IPS-18c (cell line): ENCODE measurements around the gene RETN.

Source experiments
- H3K4me3 ChIP-seq: 2 replicates; pipeline ENCODE4 v1.7.0; 2013; ENCODE audit warnings: low read depth, mild to moderate bottlenecking, low read length, moderate library complexity; ENCODE audit not compliant: insufficient read depth
- H3K9me3 ChIP-seq: one replicate; pipeline ENCODE4 v1.6.1; 2013; ENCODE audit warnings: mild to moderate bottlenecking, low read length, moderate library complexity; ENCODE audit not compliant: control insufficient read depth, insufficient read depth

RETN gene, protein sequence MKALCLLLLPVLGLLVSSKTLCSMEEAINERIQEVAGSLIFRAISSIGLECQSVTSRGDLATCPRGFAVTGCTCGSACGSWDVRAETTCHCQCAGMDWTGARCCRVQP

DNA sequence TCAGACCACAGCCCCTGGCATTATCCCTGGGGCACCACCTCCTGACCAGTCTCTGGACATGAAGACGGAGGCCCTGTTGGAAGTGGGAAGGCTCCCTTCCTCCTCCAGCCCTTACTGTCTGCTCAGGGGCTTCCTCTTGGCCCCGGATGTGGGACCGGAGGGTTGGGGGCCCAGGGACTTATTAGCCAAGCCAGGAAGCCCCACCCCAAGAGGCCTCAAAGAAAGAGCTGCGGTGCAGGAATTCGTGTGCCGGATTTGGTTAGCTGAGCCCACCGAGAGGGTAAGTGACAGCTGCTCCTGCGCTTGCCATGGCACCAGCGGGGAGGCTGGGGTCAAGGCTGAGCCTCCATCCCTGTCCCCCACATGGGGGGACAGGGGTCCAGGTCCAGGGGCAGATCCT, at the start of gene RETN:
RETN (plus strand) TSS at position 208 of the 400 bp plus-strand sequence. CDS start 278 bp downstream, outside the sequence.
- H3K9me3 ChIP-seq = no peaks in the 10 kb centered on the region
- peak within 1 kb of the TSS; percentile 71 for H3K4me3 ChIP-seq

DNA sequence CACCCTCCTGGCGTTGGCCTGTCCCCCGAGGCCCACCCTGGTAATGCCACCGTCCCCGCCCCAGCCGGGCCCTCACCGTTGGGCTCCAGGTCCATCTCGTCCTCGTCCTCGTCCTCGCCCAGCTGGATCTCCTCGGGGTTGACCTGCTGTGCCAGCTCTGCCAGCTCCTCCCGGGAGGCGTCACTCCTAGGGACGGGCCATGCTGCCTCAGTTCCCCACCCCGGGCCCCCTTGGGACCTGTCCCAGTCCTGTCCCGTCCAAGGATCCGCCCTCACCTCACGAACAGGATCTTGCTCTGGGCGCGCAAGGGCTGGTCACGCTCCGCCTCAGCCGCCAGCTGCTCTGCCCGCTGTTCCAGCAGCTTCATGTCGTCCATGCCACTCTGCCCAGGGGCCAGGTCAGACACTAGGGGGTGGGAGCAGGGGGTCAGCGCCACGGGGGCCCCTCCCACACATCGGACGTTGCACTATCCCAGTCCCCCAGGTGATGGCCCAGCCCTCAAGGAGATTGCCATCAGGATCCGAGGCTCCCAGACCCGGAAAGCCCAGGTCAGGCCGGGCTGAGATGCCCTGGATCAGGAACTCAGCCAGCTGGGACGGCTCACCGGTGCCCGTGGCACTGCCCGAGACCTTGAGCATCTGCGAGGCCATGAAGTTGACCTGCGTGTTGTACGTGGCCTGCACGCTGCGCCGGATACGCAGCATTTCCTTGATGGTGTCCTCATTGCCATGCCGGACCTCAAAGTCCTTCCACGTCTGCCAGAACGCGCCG, 49.0 kb upstream of the RETN start:
- H3K4me3 ChIP-seq = no peak overlapping the region
- no peaks in the 10 kb centered on the region for H3K9me3 ChIP-seq

DNA sequence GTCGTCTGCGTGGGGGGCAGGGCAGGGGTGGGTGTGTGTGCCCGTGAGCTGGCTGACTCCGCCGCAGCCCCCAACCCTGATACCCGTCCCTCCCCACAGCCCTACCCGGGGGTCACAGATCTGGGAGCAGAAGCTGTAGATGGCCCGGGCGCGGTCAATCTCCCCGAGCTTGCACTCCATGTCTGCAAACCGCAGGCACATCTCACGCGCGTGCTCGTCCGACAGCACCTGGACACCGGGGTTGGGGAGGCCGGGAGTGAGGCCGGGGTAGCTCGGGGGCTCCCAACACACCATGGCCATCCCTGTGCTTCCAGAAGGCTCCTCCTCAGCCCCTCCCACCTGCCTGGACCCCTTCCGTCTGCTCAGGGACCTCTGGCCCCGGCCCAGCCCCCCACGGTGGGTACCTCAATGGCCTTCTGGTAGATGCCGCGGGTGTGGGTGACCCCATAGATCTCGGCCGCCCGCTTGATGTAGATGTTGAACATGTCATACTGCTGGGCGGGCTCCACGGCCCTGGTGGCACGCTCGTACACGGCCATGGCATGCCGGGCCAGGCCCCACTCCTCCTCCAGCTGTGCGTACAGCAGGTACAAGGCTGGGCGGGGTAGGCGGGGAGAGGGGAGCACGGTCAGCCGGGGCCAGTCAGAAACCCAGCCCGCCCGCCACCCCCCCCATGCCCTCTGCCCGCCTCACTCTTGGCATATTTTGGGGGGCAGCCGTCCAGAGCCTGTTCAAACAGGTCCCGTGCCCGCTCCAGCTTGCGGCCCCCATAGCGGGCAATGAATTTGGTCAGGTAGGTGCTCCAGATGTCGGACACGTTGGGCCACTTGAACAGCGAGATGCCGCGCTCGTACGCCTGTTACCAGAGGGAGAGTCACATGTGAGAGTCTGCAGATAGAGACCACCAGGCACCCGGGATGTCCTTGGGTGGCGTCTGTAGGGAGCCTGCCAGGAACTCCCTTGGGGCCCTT, 48.1 kb upstream of the RETN start:
- Histone ChIP-seq H3K9me3 (no peaks in the 10 kb centered on the region), H3K4me3 (no peak overlapping the region)

DNA sequence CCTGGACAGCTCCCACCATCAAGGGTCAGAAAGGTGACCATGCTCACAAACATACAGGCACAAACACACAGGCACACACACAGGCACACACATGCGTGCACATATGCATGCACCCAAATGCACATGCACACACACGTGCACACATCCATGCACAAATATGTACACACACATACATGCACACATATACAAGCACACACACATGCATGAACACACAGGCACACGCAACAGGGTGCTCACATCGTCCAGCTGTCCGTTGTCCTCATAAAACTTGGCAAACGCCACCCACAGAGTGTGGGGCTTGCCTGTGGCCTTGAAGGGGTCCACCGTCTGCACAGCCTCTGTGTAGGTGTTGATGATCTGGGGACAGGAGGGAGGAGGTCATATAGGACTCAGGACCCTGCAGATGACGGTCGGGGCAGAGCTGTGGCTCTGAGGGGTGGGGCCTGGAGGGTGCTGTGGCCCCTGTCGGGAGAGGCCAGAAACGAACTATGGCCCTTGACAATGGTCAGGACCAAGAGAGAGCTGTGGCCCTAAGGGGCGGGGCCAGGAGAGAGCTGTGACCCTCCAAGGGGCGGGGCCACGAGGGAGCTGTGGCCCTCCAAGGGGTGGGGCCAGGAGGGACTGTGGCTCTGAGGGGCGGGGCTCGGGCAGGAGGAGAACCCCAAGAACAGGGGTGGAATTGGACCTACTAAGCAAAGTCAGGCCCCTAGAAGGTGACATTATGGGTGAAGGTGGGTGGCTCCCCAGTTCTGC, 45.7 kb upstream of the RETN start:
- H3K4me3 ChIP-seq = no peak overlapping the region
- no peaks in the 10 kb centered on the region for H3K9me3 ChIP-seq

DNA sequence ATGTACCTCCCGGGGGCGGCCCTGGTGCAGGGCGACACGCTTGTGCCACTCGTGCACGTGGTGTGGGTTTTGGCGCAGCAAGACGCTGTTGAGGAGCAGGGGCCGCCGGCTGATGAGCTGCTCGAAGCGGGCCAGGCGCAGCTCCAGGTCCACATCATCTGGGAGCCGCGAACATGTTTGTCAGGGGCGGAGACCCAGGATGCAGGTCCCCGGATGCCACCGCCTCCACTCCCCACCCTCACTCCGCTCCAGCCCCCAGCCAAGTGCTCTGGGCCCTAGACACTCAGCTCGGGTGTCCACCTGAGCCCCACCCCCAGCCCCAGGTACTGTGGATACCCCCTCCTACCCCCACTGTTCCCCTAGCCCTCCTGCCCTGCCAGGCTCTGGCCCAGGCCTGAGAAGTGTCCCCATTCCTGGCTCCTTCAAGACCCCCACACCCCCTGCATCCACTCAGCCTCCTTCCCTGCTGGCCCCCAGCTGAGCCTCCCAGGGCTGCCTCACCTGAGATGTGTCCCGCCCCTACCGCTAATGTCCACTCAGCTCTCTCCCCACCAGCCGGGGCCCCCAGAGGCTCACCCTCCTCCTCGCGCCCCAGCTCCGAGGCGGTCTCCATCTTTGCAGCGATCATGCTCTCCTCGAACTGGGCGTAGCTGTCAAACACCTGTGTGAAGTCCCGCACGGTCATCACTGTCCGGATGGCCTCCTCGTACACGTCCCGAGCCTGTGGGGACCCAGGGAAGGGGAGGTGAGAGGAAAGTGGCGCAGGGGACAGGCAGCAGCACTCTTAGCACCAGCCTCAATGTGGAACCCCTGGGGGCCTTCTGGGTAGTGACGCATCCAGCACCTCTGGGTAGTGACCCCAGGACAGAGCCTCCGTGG, 44.9 kb upstream of the RETN start:
- H3K4me3 ChIP-seq = no peak overlapping the region
- H3K9me3 ChIP-seq = no peaks in the 10 kb centered on the region

DNA sequence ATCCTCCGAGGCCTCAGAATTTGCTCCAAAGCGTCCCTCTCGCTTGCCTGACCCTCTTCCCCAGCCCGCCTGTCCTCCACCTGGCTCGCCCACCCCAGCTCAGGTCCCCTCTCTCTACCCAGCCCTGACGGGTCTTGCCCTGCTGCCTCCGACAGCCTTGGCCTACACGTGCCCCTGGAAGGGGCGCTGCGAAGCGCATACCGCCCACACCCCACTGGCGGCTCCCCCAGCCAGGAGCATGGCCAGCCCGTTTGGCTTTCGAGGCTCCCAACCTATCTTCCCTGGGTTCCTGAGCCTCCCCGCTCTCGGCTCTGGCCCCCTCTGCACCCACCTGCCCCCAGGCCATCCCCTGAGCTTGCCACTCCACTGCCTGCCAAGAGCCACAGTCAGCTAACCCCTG, 44.0 kb upstream of the RETN start:
- Histone ChIP-seq H3K4me3 (no peak overlapping the region), H3K9me3 (no peaks in the 10 kb centered on the region)

DNA sequence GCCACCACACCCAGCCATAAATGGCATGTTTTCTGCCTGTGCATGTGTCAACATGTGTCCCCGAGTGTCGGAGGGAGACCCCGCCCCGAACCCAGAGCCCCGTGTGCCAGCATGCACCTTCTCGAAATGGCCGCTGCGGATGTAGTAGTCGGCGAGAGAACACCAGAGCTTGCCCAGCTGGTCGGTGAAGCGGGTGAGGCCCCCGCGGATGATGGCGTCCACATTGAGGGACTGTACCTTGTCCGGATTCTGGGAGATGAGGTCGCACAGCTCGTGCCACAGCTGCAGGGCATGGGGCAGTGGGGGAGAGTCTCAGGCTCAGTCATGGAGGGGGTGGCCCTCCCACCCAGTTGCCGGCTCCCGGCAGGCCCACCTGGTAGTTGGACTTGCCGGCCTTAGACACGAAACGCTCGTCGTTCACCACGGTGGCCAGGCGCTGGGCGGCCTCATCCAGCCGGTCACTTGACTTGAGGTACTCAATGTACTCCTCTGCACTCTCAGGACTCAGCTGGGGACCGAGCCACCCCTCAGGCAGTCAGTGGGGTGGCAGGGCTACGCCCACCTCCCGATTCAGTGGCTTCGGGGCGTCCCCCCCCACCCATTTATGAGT, 43.0 kb upstream of the RETN start:
- no peak overlapping the region for H3K4me3 ChIP-seq

DNA sequence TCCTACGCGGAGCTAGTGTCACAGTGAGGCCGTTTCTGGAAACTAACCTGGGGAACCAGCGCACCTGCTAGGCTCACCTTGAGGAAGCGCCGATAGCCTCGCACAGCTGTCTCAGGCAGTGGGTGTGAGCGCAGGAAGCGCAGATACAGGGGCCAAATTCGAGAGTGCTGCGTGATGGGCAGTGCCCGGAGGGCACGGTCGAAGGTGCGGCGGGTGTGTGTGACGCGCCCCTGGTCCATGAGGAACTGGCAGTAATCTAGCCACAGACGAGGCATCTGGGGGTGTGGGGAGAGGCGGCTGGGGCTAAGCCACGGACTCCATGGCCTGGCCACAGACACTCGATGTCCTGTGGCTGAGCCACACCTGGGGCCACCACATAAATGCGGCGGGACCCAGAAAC, 41.7 kb upstream of the RETN start:
- Histone ChIP-seq H3K4me3 (no peak overlapping the region), H3K9me3 (no peaks in the 10 kb centered on the region)

More for the DNA sequence above, 43.0 kb upstream of the RETN start:
- no peaks in the 10 kb centered on the region for H3K9me3 ChIP-seq

DNA sequence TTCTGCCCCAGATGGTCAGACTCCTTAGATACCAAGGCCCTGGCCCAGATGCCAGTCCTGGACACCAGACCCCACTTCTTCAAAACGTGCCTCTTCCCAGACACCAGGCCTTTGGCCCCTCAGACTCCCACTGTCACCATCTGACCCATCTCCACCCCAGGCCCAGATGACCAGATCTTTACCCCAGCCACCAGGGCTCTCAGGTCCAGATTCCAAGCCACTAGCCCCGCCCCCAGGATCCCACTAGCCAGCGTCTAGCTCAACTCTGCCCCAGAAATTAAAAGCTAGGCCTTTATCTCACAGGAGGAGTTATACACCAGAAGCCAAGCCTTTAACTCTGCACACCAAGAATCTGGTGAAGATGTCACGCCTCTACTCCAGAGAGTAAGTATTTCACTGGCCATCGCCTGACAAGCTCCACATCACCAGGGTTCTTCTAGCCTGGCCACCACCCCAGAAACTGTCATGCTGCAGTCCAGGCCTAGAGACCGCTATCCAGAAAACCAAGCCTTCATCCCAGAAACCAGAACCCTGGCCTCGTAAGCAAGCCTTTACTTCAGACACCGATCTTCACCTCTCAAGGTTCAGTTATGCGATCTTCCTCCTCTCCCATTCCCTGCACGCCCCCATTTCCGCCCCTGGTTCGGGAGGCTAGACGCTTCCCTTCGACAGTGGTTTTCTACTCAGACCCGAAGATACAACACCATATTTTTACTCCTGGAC, 40.1 kb upstream of the RETN start:
- Histone ChIP-seq H3K4me3 (peak overlapping the region; percentile 96), H3K9me3 (no peaks in the 10 kb centered on the region)

DNA sequence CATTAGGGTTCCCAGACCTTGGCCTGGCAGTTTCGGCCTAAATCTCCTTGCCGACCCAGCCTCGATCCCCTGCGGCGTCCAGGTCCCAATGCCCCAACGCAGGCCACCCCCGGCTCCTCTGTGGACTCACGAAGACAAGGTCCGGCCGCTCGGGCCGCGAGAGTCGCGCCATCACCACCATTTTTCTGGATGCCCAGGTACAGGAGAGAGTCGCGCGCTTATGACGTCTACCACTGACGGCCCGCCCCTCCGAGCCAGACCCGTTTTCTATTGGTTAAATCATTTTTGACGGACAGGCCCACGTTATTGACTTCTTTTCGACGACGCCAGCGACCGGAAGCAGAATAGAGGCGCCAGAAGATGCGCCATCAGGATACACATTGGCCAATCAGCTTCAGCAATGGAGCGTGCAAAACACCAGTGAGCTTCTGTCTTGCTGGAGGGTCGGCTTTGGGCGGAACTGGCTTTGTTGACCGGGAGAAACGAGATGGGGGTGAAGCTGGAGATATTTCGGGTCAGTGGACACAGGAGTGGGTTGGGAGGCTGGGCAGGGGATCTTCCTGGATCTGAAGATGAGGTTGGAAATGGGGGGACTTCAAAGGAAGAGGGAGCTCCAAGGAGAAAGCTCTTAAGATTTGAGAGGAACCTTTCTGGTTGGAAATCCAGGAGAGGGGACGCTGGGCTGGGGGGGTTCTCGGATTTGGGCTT, 39.3 kb upstream of the RETN start, which contains the start of the genes PET100 and XAB2:
PET100 (plus strand) TSS at position 447 of the 708 bp plus-strand sequence; CDS start at position 488, 41 bp downstream.
XAB2 (minus strand) TSS at position 199 of the 708 bp plus-strand sequence; CDS start at position 181, 18 bp downstream.
- Histone ChIP-seq H3K4me3 (peak within 1 kb of the TSS; percentile 96), H3K9me3 (no peaks in the 10 kb centered on the region)

DNA sequence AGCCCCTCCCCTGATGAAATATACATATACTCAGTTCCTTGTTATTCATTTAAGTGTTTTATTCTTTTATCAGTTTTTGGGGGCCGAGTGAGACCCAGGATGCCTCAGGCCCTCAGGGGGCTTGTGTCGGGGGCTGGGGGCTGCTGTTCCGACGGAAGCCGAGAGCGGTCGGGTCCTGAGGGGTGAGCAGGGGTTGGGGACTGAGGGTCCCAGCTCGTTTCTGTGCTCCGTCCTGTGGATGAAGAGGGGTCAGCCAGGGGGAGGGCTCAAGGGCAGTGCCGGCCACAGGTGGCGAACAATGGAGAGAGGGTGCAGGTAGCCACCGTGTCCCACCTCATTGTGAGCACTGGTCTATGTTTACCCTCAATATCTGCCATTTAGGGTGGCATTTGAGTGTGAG, 37.3 kb upstream of the RETN start:
- no peak overlapping the region for H3K4me3 ChIP-seq
- no peaks in the 10 kb centered on the region for H3K9me3 ChIP-seq

DNA sequence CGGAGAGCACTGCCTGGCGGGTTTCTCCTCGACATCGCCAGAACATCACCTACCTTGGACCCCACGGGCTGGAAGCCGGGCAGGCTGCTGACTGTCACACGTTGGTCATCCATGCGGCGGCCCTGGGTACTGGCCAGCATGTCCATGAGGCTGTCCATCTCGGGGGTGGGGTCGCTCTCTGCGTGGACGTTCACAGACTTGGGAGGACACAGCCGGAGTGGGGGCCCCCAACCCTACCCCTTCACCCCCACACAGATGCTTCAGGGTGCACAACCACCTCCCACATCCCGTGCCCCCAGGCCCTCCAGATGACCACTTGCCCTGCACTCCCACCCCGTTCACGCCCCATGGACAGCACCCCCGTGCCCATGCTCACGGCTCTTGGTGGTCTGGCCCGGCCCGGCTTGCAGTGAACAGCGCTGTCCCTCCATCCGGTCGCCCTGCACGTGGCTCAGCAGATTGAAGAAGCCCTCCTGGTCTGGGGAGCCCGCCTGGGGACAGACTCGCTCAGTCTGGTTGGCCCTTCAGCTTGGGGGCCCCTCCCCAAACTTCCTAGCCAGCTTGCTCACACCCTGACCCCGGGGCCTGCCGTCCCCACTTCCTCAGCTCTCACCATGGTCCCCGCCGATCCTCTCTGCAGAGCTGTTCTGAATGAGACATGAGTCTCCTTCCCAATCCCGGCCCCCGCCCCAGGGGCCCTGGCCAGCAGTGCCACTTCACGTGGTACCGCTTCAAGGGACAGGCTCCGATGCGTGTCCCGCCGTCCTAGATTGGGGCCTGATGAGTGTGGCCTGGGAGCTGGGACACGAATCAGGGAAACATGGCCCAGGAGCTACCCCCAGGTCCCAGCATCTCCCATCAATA, 36.3 kb upstream of the RETN start:
- no peak overlapping the region for H3K4me3 ChIP-seq
- no peaks in the 10 kb centered on the region for H3K9me3 ChIP-seq

DNA sequence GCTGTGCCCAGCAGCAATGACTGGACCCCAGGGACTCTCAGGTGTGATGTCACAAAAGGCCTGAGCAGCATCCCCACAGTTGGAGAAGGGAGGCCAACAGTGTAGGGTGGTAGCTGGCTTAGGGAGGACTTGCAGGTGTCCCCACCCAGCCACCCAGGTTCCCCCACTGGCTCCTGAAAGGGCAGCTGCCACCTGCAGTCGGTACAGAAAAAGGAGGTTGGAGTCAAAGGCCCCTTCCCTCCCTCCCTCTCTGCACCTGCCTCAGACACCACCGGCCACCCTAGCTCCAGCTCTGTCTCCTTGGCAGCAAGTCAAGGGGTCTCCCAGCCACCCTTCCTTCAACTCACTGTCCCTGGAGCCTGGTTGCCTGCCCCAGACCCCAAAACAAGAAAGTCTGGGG, 35.2 kb upstream of the RETN start, which contains the start of gene PCP2:
PCP2 (minus strand) TSS at position 22 of the 400 bp plus-strand sequence. CDS start 262 bp downstream, outside the sequence.
- no peaks in the 10 kb centered on the region for H3K9me3 ChIP-seq
- no peak within 1 kb of the TSS for H3K4me3 ChIP-seq

DNA sequence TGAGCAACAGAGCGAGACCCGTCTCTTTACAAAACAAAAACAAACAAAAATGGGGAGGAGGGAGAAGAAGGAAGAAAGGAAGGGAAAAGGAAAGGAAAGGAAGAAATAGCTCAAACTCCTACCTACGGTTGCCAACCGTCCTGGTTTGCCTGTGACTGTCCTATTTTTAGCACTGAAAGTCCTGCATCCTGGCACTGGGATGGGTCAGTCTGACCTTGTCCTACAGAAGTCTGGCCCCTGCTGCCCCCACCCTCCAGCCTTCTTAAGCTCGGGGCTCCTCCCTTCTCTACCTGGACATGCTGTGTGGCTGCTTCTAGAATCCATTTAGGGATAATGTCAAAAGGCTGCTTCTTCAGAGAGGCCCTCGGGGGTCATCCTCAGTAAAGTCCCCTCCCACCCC, 33.2 kb upstream of the RETN start:
- H3K4me3 ChIP-seq = no peak overlapping the region

More for the DNA sequence above, 33.2 kb upstream of the RETN start:
- no peaks in the 10 kb centered on the region for H3K9me3 ChIP-seq
